Ishikawa (cell line): Measurements from ENCODE around the gene IDH3B.

ENCODE experiments used
- CEBPB ChIP-seq: IDR thresholded peaks from 2 replicates; pipeline ENCODE4 v1.6.1; 2012
- CREB1 ChIP-seq: IDR thresholded peaks from 2 replicates; pipeline ENCODE4 v1.6.1; 2012; ENCODE audit warnings: low read depth
- EGR1 ChIP-seq: IDR thresholded peaks from 2 replicates; pipeline ENCODE4 v1.6.1; 2012
- EP300 ChIP-seq: IDR thresholded peaks from 2 replicates; pipeline ENCODE4 v1.6.1; 2012; ENCODE audit warnings: borderline replicate concordance
- FOXM1 ChIP-seq: IDR thresholded peaks from 2 replicates; pipeline ENCODE4 v1.6.1; 2012; ENCODE audit warnings: low read depth, borderline replicate concordance
- NFIC ChIP-seq: IDR thresholded peaks from 2 replicates; pipeline ENCODE4 v1.6.1; 2012
- RAD21 ChIP-seq: IDR thresholded peaks from 2 replicates; pipeline ENCODE4 v1.6.1; 2012; ENCODE audit warnings: low read depth
- TAF1 ChIP-seq: IDR thresholded peaks from 2 replicates; pipeline ENCODE4 v1.6.1; 2012; ENCODE audit warnings: low read depth, mild to moderate bottlenecking
- TCF12 ChIP-seq: IDR thresholded peaks from 2 replicates; pipeline ENCODE4 v1.6.1; 2012; ENCODE audit warnings: low read depth
- TEAD4 ChIP-seq: IDR thresholded peaks from 2 replicates; pipeline ENCODE4 v1.6.1; 2012
- YY1 ChIP-seq: IDR thresholded peaks from 2 replicates; pipeline ENCODE4 v1.6.1; 2012; ENCODE audit warnings: low read depth
- ZBTB7A ChIP-seq: IDR thresholded peaks from 2 replicates; pipeline ENCODE4 v1.6.1; 2012; ENCODE audit warnings: low read depth
- TF ChIP-seq, protein P1 (sequence below): IDR thresholded peaks from 2 replicates; pipeline ENCODE4 v1.6.1; 2012
- TF ChIP-seq, protein P2 (sequence below): IDR thresholded peaks from 2 replicates; pipeline ENCODE4 v1.6.1; 2012; ENCODE audit warnings: low read depth, mild to moderate bottlenecking
- TF ChIP-seq, protein P3 (sequence below): IDR thresholded peaks from 2 replicates; pipeline ENCODE4 v1.6.1; 2012

IDH3B gene

DNA sequence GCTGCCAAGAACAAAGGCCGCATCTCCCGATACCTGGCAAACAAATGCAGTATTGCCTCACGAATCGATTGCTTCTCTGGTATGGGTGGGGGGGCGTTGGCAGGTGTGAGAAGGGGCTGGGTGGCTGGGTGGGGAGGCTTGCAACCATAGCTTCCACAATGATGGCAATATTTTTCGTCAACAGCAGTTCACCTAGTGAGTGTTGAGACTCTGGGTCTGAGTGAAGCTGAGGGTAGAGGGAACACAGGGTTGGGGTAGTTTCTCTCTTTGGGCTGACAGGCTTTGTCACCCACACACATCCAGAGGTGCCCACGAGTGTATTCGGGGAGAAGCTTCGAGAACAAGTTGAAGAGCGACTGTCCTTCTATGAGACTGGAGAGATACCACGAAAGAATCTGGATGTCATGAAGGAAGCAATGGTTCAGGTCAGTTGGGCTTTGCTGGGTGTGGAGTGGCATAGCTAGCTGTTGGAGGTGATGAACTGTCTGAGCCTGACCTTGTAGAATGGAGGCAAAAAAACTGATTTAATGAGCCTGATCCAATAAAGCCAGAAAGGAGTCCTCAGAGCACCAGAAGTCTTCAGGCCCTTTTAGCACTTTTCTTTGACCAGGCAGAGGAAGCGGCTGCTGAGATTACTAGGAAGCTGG lies 7.4 kb downstream of the IDH3B start:
- TF ChIP-seq YY1 (no peak), TEAD4 (no peak), EP300 (no peak), ZBTB7A (no peak), TCF12 (no peak), EGR1 (no peak), TAF1 (no peak), RAD21 (no peak), NFIC (no peak), FOXM1 (no peak), CEBPB (no peak), CREB1 (no peak)
- TF ChIP-seq, protein P1, sequence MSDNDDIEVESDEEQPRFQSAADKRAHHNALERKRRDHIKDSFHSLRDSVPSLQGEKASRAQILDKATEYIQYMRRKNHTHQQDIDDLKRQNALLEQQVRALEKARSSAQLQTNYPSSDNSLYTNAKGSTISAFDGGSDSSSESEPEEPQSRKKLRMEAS = no peak
- TF ChIP-seq, protein P2, sequence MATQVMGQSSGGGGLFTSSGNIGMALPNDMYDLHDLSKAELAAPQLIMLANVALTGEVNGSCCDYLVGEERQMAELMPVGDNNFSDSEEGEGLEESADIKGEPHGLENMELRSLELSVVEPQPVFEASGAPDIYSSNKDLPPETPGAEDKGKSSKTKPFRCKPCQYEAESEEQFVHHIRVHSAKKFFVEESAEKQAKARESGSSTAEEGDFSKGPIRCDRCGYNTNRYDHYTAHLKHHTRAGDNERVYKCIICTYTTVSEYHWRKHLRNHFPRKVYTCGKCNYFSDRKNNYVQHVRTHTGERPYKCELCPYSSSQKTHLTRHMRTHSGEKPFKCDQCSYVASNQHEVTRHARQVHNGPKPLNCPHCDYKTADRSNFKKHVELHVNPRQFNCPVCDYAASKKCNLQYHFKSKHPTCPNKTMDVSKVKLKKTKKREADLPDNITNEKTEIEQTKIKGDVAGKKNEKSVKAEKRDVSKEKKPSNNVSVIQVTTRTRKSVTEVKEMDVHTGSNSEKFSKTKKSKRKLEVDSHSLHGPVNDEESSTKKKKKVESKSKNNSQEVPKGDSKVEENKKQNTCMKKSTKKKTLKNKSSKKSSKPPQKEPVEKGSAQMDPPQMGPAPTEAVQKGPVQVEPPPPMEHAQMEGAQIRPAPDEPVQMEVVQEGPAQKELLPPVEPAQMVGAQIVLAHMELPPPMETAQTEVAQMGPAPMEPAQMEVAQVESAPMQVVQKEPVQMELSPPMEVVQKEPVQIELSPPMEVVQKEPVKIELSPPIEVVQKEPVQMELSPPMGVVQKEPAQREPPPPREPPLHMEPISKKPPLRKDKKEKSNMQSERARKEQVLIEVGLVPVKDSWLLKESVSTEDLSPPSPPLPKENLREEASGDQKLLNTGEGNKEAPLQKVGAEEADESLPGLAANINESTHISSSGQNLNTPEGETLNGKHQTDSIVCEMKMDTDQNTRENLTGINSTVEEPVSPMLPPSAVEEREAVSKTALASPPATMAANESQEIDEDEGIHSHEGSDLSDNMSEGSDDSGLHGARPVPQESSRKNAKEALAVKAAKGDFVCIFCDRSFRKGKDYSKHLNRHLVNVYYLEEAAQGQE = no peak
- TF ChIP-seq, protein P3, sequence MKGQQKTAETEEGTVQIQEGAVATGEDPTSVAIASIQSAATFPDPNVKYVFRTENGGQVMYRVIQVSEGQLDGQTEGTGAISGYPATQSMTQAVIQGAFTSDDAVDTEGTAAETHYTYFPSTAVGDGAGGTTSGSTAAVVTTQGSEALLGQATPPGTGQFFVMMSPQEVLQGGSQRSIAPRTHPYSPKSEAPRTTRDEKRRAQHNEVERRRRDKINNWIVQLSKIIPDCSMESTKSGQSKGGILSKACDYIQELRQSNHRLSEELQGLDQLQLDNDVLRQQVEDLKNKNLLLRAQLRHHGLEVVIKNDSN = no peak

DNA sequence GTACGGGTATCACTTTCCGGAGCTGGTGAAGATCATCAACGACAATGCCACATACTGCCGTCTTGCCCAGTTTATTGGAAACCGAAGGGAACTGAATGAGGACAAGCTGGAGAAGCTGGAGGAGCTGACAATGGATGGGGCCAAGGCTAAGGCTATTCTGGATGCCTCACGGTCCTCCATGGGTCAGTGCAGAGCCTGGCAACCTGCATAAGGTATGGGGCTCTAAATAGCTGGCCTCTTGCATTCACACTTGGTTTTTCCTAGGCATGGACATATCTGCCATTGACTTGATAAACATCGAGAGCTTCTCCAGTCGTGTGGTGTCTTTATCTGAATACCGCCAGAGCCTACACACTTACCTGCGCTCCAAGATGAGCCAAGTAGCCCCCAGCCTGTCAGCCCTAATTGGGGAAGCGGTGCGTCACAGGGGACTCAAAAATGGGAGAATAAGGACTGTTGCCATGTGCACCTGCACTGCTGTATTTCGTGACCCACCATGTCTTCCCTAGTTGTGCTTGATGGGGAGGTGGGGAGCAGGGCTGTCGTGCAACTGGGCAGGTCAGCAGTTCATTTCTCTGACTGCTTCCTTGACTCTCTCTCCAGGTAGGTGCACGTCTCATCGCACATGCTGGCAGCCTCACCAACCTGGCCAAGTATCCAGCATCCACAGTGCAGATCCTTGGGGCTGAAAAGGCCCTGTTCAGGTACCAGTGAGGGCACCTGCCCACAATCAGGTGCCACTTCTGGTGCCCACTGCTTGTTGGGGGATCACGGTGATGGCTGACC lies 8.5 kb downstream of the IDH3B start:
- TF ChIP-seq RAD21 (no peak), FOXM1 (no peak), EGR1 (no peak), EP300 (no peak), YY1 (no peak), TEAD4 (no peak), NFIC (no peak), CREB1 (no peak), CEBPB (no peak), ZBTB7A (no peak), TCF12 (no peak), TAF1 (no peak)
- TF ChIP-seq, protein P2 = no peak
- TF ChIP-seq, protein P1 = no peak
- TF ChIP-seq, protein P3 = no peak

DNA sequence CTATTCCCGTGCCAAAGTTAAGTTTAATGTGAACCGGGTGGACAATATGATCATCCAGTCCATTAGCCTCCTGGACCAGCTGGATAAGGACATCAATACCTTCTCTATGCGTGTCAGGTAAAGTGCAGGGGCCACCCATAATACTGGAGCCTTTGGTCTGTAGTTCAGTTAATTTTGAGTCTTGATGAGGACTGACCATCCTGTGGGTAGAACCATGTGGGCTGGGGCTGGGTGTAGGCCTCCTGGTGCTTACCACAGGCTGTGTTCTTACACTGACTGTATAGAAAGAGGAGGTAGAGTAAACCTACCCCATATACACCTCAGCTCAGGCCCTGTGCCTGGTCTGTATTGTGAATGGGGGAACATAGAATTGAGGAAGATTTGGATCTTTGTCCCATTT lies 9.2 kb downstream of the IDH3B start:
- TF ChIP-seq TAF1 (no peak), FOXM1 (no peak)

DNA sequence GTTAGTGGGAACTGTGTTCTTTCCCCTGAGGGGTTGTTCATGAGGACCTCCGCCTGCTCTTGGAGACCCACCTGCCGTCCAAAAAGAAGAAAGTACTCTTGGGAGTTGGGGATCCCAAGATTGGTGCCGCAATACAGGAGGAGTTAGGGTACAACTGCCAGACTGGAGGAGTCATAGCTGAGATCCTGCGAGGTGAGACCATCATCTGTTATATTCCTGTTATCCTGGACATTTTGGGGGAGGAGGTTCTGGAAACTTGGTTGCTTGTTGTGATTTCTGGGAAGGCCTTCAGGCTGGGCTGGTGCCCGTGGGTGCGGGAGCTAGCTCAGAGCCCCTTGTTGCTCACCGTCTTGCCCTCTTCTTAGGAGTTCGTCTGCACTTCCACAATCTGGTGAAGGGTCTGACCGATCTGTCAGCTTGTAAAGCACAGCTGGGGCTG lies 9.6 kb downstream of the IDH3B start:
- TF ChIP-seq TAF1 (no peak), NFIC (no peak), RAD21 (no peak), FOXM1 (no peak)
- TF ChIP-seq, protein P3 = no peak
- TF ChIP-seq, protein P2 = no peak
- TF ChIP-seq, protein P1 = no peak
